AG20443 (cell line): ENCODE results near the gene NFIA.

Experiments
- DNase-seq: peaks from one replicate; pipeline ENCODE4 v3.0.0; 2012; ENCODE audit warnings: low spot score, mixed read lengths

Gene NFIA

DNA sequence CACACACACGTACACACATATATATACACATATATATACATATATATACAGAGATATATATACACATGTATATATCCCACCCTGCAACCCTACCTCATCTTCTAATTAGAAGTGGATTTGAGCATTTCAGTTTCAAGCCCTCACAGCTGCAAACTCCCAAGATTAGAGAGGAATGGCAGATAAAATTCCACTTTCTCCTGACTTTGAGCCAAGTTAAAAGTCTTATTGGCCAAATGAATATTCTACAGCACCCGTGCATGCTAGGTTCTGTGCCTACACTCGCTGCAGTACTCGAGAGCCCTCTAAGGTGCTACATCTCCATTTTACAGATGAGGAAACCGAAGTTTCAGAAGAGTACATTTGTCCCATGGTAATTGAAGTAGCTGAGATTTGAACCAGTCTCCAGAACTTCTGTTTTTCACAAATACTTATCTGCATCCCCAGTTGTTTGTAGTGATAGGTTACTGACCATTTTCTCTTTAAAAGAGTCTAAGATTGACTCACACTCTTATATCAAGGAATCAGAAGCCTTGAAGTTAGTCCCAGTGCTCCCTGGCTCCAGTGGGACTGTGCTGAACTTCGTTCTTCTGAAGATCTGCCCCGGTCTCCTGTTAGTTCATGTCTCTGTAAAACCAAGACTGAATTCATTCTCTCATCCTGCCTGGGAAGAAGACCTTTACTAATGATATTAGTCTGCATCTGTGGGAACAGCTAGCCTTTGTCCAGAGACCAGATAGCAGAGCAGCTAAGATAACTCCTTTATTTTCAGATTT, 350.4 kb downstream of the NFIA start:
- DNase-seq = no peak

DNA sequence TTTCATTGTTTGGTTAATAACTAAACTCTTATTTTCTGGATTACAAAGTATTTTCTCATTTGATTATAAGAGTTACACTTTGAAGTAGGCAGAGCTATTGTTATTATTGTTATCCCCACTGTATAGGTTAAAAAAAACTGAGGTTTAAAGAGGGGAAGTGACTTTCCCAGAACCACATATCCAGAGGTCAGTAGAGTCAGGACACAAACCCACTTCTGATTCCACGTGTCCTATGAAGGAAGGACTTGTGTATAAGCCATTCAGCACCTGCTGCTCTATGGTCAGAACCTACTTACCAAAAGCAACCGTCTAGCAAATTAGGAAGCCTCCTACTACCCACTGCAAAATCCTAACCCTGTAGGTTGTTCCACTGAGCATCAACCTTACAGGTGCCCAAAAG, 351.3 kb downstream of the NFIA start:
- no peak for DNase-seq

DNA sequence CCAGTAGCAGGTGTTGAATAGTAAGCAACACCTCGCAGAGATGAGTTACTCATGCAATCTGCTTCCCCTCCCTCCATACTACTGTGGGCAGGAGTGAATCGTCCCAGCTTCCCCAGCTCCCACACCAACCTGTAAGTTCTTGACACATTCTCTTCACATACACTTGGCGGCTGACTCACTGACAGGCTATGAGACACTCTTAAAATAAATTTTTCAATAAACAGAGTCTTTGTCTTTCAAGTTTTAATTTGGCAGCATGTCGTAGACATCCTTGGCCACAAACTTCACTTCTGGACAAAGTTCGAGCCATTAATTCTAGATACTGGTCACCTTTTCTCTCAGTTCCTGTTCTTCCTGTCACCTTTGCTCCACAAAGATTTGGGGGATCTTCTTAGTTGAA, 351.9 kb downstream of the NFIA start:
- no peak for DNase-seq

DNA sequence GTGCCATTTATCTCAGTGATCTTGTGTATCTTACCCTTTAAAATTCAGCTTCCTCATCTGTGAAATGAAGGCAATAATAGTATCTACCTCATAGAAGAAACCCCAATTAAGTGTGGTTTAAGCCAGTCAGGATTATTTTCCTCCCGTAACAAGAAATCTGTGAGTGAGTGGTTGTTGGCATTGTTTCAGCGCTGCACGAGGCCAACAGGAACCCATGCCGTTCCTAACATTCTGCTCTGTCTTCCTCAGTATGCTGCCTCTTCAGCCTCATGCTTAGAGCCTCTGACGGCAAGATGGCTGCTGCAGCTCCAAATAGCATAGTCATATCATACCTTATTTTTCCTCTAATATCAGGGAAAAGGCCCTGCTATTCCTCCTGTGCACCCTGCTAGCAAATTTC, 352.9 kb downstream of the NFIA start:
- DNase-seq = no peak

DNA sequence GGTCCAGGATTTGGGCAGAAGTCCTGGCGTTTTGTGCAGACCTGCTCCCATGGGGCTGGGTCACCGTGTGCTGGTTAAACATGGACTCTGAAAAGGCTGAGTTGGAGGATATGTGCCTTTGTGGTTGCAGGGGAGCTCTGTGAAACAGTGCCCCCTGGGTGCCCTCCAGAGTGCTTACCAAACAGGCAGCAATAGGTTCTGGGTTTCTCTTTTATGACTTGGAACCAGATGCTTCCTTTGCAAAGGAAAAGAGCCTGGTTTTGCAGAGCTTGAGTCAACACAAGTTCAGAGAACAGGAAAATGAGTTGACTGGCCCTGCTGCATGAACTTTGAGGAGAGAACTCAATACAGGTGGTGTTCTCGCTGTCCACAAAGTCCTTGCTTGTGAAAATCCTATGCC, 353.7 kb downstream of the NFIA start:
- no peak for DNase-seq

DNA sequence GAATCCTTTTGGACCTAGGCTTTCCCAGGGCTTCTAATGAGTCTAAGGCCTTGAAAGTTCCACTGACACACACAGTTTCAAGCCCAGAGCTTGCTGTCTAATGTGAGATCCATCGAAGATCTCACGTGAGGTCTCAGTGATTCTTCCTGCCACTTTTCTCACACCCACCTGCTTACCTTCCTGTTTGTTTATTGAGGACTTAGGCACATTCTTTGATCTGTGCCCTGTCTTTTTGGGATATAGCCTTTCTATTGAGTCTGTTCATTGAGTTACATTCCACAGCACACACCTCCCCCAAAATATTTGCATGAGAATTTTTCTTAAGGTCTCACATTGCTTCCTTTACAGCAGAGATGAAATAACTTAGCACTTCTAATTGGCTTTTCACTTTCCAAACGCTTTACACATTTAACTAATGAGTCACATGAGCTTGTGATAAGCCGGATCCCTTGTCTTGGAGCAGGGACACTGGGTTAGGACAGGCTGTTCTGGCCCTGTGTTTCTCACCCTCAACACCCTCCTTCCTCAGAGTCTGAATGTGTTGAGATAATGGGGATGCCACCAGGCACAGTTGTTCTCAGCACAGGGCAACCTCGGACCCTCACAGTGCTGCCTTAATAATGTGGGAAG, 354.2 kb downstream of the NFIA start:
- DNase-seq = no peak

DNA sequence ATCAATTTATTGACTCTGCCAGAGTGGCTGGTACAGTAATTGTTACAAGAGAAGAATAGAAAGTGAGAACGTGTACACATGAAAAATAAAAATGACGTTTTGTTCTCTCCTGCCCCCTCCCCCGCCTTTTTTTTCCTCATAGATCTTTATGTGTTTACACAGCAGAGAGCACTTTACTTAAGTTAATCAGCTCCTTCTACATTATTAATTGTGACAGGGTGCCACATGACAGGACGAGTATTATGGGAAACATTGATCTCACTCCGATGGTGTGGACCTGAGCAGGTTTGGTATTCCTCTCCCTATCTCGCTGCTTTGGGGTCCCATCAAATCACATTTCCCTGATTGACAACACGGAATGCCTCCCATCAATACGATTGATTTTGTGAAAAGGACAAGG, 356.9 kb downstream of the NFIA start:
- DNase-seq = no peak

DNA sequence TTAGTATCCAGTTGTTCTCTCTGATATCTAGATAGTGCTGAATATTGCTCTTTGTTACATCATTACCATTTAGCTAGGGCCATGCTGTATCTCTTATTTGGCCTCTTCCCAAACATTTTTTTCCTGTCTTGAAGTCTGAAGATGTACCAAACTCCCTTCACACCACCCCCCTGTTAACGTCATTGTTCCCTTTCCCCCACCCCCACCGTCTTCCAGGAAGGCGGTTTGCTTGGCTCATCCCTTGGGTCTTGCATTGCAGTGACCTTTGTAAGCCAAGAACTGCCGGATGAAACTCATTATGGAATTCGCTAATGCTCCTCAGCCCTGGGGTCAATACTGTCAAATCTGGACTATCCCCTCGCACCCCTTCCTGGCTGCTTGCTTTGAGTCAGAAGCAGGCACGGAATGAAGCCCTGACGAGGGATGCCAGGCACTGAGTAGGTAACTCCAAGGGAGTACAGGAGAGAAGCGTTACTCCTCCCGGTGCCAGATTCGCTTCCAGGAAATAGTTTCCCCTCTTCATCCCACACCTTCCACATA, 359.4 kb downstream of the NFIA start:
- DNase-seq = no peak

DNA sequence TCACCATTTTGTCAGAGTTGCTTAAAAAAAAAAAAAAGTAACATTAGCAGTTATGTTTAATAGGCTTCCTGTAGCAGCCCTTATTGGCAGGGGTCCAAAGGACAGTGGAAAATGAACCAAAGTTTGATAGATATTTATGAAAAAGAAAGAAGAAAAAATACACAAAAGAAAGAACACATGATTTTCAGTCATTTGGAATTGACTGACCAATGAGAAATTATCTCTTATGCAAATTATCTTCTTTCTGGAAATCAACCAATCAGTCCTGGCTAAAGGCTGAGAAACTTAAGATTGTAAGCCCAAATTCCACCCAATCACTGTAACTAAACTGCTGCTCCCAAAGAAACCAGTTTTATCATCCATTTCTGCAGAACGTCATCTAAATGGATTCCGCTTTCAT, 360.2 kb downstream of the NFIA start:
- DNase-seq = no peak

DNA sequence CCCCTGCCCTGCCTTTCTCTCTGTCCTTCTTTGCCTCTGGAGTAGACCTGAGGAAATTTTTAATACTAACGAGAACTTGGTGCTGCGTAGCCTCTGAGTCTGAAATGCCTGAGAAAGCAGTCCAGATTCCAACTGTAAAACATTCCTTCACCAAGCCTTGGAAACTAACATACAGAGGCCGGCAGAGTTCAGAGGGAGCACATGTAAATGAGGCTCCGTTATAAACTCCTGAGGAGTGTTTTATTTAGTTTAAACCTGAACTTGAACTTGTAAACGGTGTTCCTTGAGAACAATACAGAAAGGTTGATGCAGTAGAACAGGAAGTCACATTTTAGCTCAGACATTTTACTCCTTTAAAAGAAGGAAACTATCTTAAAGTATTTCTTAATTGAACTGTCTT, 361.9 kb downstream of the NFIA start:
- no peak for DNase-seq

DNA sequence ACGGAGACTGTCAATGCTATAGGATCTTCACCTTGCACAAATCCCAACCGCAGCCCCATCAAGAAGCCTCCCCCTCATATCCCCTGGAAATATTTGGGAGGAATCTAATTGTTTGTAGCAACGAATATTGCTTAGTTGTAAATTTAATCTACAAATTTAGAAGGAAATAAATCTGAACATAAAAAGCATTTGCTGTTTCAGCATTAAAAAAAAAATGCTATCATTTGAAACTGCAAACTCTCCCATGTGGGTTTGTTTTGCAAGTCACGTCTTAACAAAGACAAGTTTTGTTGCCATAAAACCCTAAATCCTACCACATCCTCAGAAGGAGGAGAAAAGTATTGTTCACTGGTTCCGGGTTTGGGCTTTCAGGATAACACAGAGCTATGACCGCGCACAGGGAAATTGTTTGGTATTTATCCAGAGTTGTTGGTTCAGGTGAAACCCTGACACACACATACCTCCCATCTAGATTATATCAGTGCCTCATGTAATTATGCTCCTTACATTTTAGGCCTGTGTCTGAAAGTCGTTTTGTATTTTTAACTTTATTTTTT, 363.0 kb downstream of the NFIA start:
- no peak for DNase-seq

DNA sequence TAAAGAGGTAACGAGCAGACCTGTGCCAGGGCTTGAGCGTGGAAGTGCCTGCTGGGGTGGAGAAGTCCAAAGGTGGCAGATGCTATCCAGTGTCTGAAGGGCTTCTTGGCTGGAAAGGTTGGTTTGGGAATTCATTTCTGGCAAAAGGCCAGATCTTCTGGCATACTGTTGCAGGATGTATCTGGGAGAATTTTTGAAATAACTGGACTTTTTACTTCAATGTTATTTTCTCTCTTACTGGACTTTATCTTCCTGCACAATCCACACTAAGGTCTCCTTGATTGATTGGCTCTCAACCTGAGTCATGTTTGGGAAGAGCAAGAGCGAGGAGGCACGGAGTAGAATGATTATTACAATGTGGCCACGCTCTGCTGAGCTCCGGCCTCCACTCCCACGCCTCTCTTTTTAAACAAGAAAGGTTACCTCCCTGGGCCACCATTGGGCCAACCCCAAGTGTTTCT, 364.2 kb downstream of the NFIA start:
- no peak for DNase-seq

DNA sequence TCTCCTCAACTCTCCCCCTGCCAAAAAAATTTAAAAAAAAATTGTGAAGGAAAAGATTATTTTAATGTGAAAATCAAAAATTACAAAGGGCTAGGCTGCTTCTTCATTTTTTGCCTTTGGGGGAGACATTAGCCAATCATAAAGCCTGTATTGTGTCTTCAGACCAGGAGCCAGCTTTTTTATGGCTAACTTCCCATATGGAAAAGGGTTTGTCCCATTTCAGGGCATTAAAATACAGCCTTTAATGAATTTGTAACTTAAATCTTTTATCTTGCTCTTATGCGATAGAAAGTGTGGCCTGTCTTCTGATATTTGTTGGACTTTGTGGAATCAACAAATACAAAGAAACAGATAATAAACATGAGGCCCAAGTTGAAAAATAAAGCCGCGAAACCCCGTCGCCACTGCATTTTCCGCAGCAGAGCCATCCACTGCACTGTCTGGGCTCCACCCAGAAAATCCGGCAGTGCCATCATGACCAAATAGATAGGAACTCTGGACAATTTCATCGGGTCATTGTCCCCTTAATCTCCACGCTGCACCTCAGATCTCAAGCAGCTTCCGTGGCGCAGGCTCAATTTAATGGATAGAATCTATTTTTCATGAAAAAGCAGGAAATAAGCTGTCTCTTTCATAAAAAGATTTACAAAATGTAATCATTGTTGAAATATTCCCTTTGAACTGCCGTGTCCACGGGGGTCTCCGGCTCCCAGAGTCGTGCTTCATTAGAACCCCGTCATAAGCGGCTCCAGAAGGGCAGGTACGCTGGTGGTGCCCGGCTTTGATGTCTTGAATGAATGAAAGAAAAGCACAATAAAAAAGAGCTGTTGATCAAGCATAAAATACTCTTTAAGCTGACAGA, 365.0 kb downstream of the NFIA start:
- no peak for DNase-seq

DNA sequence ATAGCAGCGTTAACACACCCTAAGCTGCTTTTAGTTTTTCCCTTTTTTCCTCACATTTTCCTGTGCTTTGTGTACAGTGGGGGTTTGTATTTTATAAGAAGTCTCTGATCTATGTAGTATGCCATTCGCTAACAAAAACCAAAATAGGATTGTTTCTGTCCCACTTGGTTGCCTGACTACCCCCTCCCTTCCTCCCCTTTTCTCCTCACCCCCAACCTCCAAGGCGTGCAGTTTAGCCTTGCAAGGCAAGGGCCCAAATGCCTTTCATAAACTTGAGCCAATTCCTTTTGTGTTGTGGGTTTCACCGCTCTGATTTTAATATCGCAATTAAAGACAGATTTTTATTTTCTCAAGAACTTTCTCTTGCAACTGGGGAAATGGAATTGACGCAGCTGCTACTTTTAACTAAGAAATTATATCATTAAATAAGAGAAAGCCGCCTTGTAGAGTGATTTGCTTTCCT, 365.6 kb downstream of the NFIA start:
- no peak for DNase-seq

DNA sequence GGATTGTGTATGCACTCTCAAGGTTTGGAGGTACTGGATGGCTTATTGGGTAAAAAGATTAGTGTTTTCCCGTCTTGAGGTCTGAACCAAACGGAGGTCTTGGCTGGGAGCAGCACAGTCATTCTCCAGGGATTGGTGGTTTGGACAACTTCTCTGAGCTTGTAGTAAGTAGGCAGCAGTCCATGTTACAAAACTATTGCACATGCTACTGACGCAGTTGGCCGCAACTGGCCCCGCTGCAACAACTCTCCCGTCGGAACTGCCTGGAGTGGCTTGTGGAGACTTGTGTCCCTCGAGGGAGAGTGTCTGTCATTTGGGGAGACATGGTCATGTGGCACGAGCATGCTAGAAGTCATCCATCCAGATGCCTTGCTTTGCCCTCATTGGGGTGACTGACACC, 366.6 kb downstream of the NFIA start:
- DNase-seq = peak; percentile 89

DNA sequence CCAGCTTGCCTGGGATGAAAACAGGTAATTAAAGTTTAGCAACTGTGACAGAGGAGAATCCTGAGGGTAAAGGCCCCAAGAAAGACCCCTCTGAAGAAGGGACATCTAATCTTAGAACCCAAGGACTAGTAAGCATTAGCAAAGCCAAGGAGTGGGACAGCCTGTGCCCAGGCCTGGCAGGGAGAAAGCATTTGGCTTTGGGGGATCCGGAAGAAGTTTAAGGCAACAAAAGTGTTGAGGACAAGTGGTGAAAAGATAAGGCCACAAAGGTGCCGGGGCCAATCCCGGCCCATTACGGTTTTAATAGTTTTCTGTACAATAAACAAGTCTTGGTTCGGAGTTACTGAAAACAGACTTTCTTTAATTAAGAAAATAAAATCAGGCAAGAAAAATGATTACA, 367.0 kb downstream of the NFIA start:
- DNase-seq = no peak

DNA sequence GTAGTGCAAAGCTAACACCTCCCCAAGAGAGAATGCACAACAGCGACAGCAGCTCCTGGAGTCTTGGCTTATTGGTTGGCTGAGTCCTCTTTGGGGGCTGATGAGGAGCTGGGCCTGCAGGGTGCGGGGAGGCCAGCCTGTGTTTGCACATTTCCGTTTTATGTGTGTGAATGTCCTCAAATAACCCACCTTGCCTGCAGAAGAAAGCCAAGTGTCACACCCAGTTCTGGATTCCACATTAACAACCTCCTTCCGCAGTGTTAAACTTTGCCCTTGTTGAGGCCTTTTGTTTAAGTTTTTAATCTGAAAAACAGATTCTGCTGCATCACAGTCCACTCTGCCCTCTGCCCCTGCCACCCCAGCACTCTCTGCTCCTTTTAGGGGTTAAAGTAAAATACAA, 368.1 kb downstream of the NFIA start:
- DNase-seq = no peak

DNA sequence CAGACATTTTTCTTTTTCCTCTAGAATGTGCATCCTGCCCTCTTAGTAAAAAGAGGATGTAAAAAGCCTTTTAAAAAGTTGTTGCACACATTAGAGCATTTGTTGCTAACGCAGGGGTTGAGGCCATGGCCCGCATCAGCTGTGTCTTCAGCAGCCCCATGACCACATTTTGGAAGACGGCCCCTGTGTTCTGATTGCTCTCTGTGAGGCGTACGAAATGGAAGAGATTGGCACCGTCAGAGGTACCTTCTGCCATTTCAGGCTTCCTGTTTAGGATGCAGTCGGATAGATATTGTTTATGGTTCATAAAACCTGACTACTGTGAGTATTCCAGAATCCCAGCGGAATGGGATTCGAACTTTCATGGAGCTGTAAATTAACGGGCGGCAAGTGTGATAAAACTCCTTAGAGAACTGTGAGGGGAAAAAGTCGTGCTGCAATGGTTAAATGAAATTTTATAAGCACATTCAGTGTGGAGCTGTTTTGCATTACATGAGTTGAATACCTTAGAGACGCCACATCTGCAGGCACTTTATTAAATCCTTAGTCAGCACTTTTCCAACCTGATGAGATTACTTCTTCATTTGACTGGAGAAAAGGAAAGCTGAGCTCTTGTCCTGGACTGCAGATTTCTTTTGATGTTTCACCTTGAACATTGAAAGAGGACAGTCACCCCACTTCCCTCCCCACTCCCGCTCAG, 368.7 kb downstream of the NFIA start:
- DNase-seq = no peak

DNA sequence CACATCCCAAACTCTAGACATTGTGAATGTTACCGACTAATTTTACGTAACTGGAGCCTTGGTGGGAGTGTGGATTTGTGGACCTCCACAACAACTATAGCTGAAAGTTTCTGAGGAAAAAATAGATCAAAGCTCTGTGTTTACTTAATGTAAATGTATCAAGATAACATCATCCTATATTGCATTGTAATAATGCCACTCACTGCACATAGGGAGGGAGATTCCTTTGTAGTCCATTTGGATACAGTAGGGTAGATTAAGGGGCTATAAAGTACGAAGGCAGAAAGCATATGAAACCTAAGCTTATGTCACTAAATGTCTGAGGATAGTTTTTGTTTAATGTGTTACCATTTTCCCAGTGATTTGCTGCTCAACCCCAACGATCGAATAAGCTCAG, 369.2 kb downstream of the NFIA start:
- no peak for DNase-seq

DNA sequence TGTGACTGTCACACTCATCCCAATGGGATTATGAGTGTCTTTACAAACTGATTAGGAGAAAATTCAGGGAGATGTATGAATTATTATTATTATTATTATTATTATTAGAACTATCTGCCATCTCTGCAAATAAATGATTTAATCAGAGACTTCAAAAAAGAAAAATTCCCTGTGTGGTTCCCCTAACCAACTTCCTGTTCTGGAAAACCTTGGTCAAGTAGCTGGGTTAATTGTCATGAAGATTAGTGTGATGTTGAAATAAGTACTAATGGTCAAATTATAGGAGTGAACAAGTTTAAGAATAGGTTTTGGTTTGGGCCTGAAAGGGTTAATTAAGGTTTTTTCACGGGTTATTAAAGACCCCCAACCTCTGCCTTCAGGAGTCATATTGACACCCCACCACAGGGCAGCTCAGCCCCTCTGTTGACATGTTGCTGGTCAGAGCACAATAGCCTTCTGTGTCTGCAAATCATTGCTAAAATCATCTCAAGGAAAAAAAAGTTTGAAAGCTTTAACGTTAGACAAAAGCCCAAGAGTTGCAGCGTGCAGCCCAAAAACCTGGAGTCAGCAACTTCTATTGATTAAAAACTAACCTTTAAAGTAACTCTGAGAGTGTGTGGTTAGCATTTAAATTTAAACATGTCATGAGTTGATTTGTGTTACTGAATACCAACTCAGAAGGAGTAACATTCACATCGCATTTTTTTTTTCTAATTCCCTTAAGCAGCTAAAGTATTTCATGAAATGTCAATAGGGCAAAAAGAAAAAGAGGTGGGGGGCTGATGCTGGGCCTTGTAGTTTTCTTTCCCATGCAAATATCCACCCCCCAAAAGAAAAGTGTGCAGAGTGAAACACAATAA, 370.0 kb downstream of the NFIA start:
- DNase-seq = no peak
